Endothelial cell of umbilical vein (primary cell): ENCODE measurements around the gene ARHGEF40. TPM values are rescaled to one million over a fixed set of nuclear protein-coding genes. Genes with fewer than 3 reads are reported as not detected.

ENCODE experiments used
- BruUV-seq: library from RNA; stranded (reverse); fragments of 400-500 nt; replicated peaks from 2 replicates; lab custom pipeline; 2021; lab: Mats Ljungman, UMichigan
- CTCF ChIA-PET: fragments of 300-600, 350-600 bp; sonication (Branson Sonifier 250); formaldehyde crosslinking; loops from one replicate; lab custom pipeline; 2021; ENCODE audit warnings: antibody characterized with exemption, inconsistent platforms; lab: Charles Lee
- POLR2A ChIA-PET: fragments of 300-600, 350-600 bp; sonication (Branson Sonifier 250); formaldehyde crosslinking; loops from one replicate; lab custom pipeline; 2021; ENCODE audit warnings: antibody characterized with exemption, inconsistent platforms; lab: Charles Lee
- DNase-seq: peaks from one replicate; pipeline ENCODE4 v3.0.0-alpha.2; 2011; ENCODE audit warnings: low read depth, low spot score
- FAIRE-seq: peaks from 2 replicates; lab custom pipeline; 2011; peaks lifted over from hg19 to GRCh38; lab: Jason Lieb, UNC
- H2AFZ ChIP-seq: 2 replicates; pipeline ENCODE4 v1.6.0; 2012; ENCODE audit warnings: low read depth, low read length, control low read depth, inconsistent platforms
- H3K27ac ChIP-seq: 2 replicates; pipeline ENCODE4 v1.5.1; 2011; ENCODE audit warnings: low read depth, mild to moderate bottlenecking, control low read depth, low read length, moderate library complexity; ENCODE audit not compliant: insufficient read depth
- H3K27me3 ChIP-seq, 2 experiments: 2 replicates each; pipeline versions ENCODE4 v1.6.0 to v1.6.1; 2011; ENCODE audit warnings: low read length in 2 of 2, mixed read lengths in 1 of 2; ENCODE audit not compliant: control insufficient read depth in 2 of 2, insufficient read depth in 2 of 2
- H3K36me3 ChIP-seq, 2 experiments: 2 replicates in 1 of 2; 3 replicates in 1 of 2; pipeline ENCODE4 v1.5.1; 2011; ENCODE audit warnings: low read length in 2 of 2, mild to moderate bottlenecking in 1 of 2, moderate library complexity in 1 of 2; ENCODE audit not compliant: control insufficient read depth in 2 of 2, insufficient read depth in 2 of 2; ENCODE audit errors: extremely low read depth in 1 of 2
- H3K4me1 ChIP-seq: 3 replicates; pipeline ENCODE4 v1.5.1; 2011; ENCODE audit warnings: mild to moderate bottlenecking, low read length; ENCODE audit not compliant: control insufficient read depth, insufficient read depth; ENCODE audit errors: extremely low read depth
- H3K4me2 ChIP-seq: 2 replicates; pipeline ENCODE4 v1.6.1; 2011; ENCODE audit warnings: low read length, control low read depth, mixed read lengths; ENCODE audit not compliant: insufficient read depth
- H3K4me3 ChIP-seq, 3 experiments: fragments of 200-600 bp in 1 of 3; sonication (generic), shearing (Covaris generic) in 1 of 3; replicated peaks in 1 of 3; 2 replicates each; pipeline ENCODE4 v1.5.1; 2011 to 2016; ENCODE audit warnings: control low read depth in 3 of 3, low read length in 3 of 3, mild to moderate bottlenecking in 2 of 3, inconsistent platforms in 1 of 3, low read depth in 1 of 3, moderate library complexity in 1 of 3; ENCODE audit not compliant: insufficient read depth in 1 of 3
- H3K79me2 ChIP-seq: 2 replicates; pipeline ENCODE4 v1.6.0; 2012; ENCODE audit warnings: low read length, inconsistent platforms; ENCODE audit not compliant: control insufficient read depth, insufficient read depth
- H3K9ac ChIP-seq: replicated peaks from 2 replicates; pipeline ENCODE3; 2011; ENCODE audit warnings: low read length, control low read depth; ENCODE audit not compliant: insufficient read depth; ENCODE audit errors: extremely low read depth
- H3K9me1 ChIP-seq: replicated peaks from 3 replicates; pipeline ENCODE4 v1.6.0; 2011; ENCODE audit warnings: mild to moderate bottlenecking, low read length; ENCODE audit not compliant: control insufficient read depth, insufficient read depth; ENCODE audit errors: extremely low read depth
- H3K9me3 ChIP-seq: replicated peaks from 2 replicates; pipeline ENCODE4 v1.5.1; 2012; ENCODE audit warnings: low read length, inconsistent platforms; ENCODE audit not compliant: control insufficient read depth, insufficient read depth
- H4K20me1 ChIP-seq: replicated peaks from 2 replicates; pipeline ENCODE3; 2011; ENCODE audit warnings: mild to moderate bottlenecking, low read length; ENCODE audit not compliant: control insufficient read depth, insufficient read depth; ENCODE audit errors: extremely low read depth
- EZH2 ChIP-seq: IDR thresholded peaks from 2 replicates; pipeline ENCODE4 v1.6.1; 2012; ENCODE audit warnings: borderline replicate concordance, low read depth, mild to moderate bottlenecking, moderate library complexity, low read length, inconsistent platforms; ENCODE audit not compliant: severe bottlenecking
- FOS ChIP-seq: IDR thresholded peaks from 2 replicates; pipeline ENCODE4 v1.6.1; 2011; ENCODE audit warnings: mild to moderate bottlenecking, low read length, moderate library complexity, borderline replicate concordance; ENCODE audit not compliant: insufficient read depth
- GATA2 ChIP-seq: IDR thresholded peaks from 2 replicates; pipeline ENCODE4 v1.7.0; 2011; ENCODE audit warnings: low read depth, mild to moderate bottlenecking, moderate library complexity, mixed read lengths, low read length; ENCODE audit not compliant: insufficient read length, insufficient read depth
- JUN ChIP-seq: IDR thresholded peaks from 2 replicates; pipeline ENCODE4 v1.6.1; 2011; ENCODE audit warnings: borderline replicate concordance, low read depth; ENCODE audit not compliant: insufficient read length, insufficient read depth
- MYC ChIP-seq: IDR thresholded peaks from one replicate; pipeline ENCODE4 v1.6.1; 2011; ENCODE audit warnings: mild to moderate bottlenecking, low read depth, low read length
- POLR2A ChIP-seq: IDR thresholded peaks from 2 replicates; pipeline ENCODE4 v1.6.1; 2012; ENCODE audit warnings: low read depth, mild to moderate bottlenecking, control low read depth, low read length
- POLR2AphosphoS5 ChIP-seq: IDR thresholded peaks from 2 replicates; pipeline ENCODE4 v1.6.1; 2012; ENCODE audit warnings: low read depth, mild to moderate bottlenecking, control low read depth, low read length, moderate library complexity; ENCODE audit not compliant: insufficient read depth
- dilution Hi-C: fragments of 300-500 bp; cut with MboI; formaldehyde crosslinking; loops from one replicate; pipeline ENCODE4 v1.15.0; 2019; ENCODE audit warnings: low sequenced_read_pairs; ENCODE audit not compliant: extremely low pct_ligation_motif_present
- intact Hi-C: fragments of 100-400 bp; cut with micrococcal nuclease; formaldehyde crosslinking; loops from one replicate; pipeline ENCODE4 v1.10.0; 2022
- polyA plus RNA-seq, 4 experiments: library from polyadenylated mRNA; depleted of rRNA in 3 of 4; stranded (reverse) in 3 of 4; unstranded in 1 of 4; fragments of >200 nt; gene quantifications; 2 replicates each; pipeline versions ENCODE4 v1.2.1 to v1.2.3, GENCODE V29; 2011 to 2012; ENCODE audit warnings: missing spikeins in 1 of 4
- total RNA-seq: library from RNA; stranded (reverse); gene quantifications from 2 replicates; pipeline ENCODE4 v1.2.3, GENCODE V29; 2021
- TF ChIP-seq, protein P1 (sequence below), 2 donors: IDR thresholded peaks; 1 replicate in 1 of 2; 2 replicates in 1 of 2; pipeline ENCODE4 v1.5.1; 2011; ENCODE audit warnings: low read length in 2 of 2, mild to moderate bottlenecking in 2 of 2, moderate library complexity in 2 of 2, control low read depth in 1 of 2, inconsistent platforms in 1 of 2, low read depth in 1 of 2; ENCODE audit not compliant: insufficient read depth in 1 of 2; ENCODE audit errors: extremely low read depth in 1 of 2
- TF ChIP-seq, protein P2 (sequence below): IDR thresholded peaks from 2 replicates; pipeline ENCODE4 v1.6.1; 2011; ENCODE audit not compliant: insufficient read depth, insufficient read length

Gene ARHGEF40
- total and polyA plus RNA-seq, 2 donors (not counting 3 experiments of a cell fraction or from before 2014, with no cell fraction given): 2.6 to 19.9 TPM

DNA sequence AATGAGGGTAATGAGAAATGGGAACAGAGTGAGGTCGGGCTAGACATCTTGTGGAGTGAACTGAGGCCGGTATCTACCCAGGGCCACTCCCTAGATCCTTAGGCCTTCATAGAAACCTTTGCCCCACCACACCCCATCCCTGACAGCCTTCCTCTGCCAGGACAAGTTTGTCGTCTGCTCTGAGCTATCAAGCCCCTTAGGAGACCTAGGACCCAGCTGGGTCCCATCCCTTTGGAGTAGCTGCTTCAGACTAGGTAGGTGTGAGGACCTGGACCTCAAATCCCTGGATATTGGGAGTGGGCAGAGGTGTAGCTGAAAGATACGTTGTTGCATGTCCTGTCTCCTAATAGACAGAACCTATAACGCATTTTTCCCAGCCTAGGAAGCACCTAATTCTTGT, 30.8 kb downstream of the ARHGEF40 start, which contains the start of gene TMEM253:
TMEM253 (plus strand) TSS at position 136 of the 400 bp plus-strand sequence. CDS start 278 bp downstream, outside the sequence.
- Histone ChIP-seq H3K27ac (no peak within 1 kb of the TSS), H2AFZ (no peak within 1 kb of the TSS), H3K79me2 (no peaks in the 10 kb centered on the region), H3K4me3 (no peak within 1 kb of the TSS), H4K20me1 (no peaks in the 10 kb centered on the region), H3K9me3 (no peaks in the 10 kb centered on the region), H3K27me3 (peaks cover 12 to 26% of the 10 kb centered on the region in 2 experiments), H3K9me1 (no peaks in the 10 kb centered on the region), H3K4me1 (peaks cover 22% of the 10 kb centered on the region), H3K9ac (no peak within 1 kb of the TSS), H3K4me2 (no peak within 1 kb of the TSS), H3K36me3 (no peaks in the 10 kb centered on the region)
- intact Hi-C loops: loop anchor here (5.0 kb wide), 1 partner anchor 129 kb away; no protein-coding TSS in a partner anchor
- POLR2A ChIA-PET: no interaction called here
- dilution Hi-C loops: no loop called here
- DNase-seq: no peak
- no peak for TF ChIP-seq POLR2AphosphoS5
- no peak for TF ChIP-seq MYC
- TF ChIP-seq GATA2: no peak
- no peak for TF ChIP-seq EZH2
- TF ChIP-seq, protein P1, sequence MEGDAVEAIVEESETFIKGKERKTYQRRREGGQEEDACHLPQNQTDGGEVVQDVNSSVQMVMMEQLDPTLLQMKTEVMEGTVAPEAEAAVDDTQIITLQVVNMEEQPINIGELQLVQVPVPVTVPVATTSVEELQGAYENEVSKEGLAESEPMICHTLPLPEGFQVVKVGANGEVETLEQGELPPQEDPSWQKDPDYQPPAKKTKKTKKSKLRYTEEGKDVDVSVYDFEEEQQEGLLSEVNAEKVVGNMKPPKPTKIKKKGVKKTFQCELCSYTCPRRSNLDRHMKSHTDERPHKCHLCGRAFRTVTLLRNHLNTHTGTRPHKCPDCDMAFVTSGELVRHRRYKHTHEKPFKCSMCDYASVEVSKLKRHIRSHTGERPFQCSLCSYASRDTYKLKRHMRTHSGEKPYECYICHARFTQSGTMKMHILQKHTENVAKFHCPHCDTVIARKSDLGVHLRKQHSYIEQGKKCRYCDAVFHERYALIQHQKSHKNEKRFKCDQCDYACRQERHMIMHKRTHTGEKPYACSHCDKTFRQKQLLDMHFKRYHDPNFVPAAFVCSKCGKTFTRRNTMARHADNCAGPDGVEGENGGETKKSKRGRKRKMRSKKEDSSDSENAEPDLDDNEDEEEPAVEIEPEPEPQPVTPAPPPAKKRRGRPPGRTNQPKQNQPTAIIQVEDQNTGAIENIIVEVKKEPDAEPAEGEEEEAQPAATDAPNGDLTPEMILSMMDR (IDR thresholded peaks at IDR 0.05; ENCODE audit: extremely low read depth in 1 of 2, insufficient read depth in 1 of 2, low read depth in 1 of 2, low read length in 2 of 2): no peak
- no peak for TF ChIP-seq FOS
- no peak for TF ChIP-seq JUN
- TF ChIP-seq POLR2A: no peak
- TF ChIP-seq, protein P2, sequence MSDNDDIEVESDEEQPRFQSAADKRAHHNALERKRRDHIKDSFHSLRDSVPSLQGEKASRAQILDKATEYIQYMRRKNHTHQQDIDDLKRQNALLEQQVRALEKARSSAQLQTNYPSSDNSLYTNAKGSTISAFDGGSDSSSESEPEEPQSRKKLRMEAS: no peak
- no peak for FAIRE-seq
- BruUV-seq: no TSS peak
- CTCF ChIA-PET: interaction anchor here (1.0 to 10.4 kb wide), 4 partner anchors 8 to 86 kb away, joined by 5 to 310 read pairs (median 166); no protein-coding TSS in a partner anchor
